Breast epithelium (tissue), 4 donors: ENCODE measurements around the gene IGF2. TPM values are rescaled to one million over a fixed set of nuclear protein-coding genes. Genes with fewer than 3 reads are reported as not detected.
A peak's percentile ranks its signal among the peaks of the same experiment; 100 is the strongest.

ENCODE experiments used
- DNase-seq, 2 donors: peaks; one replicate each; pipeline ENCODE4 v3.0.0-alpha.2; 2019; ENCODE audit warnings: low spot score in 2 of 2
- H3K27ac ChIP-seq, 2 donors: fragments of 200-600 bp; sonication (generic) in 1 of 2; one replicate each; pipeline ENCODE4 v1.5.1; 2016 to 2019; ENCODE audit warnings: mild to moderate bottlenecking in 1 of 2
- H3K27me3 ChIP-seq, 2 donors: fragments of 200-600 bp; sonication (generic) in 1 of 2; one replicate each; pipeline versions ENCODE4 v1.5.1 to v1.6.0; 2017 to 2019; ENCODE audit warnings: control low read depth in 1 of 2, mild to moderate bottlenecking in 1 of 2
- H3K36me3 ChIP-seq: fragments of 200-600 bp; one replicate; pipeline ENCODE4 v1.5.1; 2019
- H3K4me1 ChIP-seq, 2 donors: fragments of 200-600 bp; sonication (generic); one replicate each; pipeline ENCODE4 v1.5.1; 2016 to 2019; ENCODE audit warnings: control low read depth in 1 of 2
- H3K4me3 ChIP-seq, 3 donors: fragments of 200-600 bp; sonication (generic); 1 replicate in 2 of 3; 2 replicates in 1 of 3; pipeline ENCODE4 v1.5.1; 2016 to 2019; ENCODE audit warnings: mild to moderate bottlenecking in 3 of 3, moderate library complexity in 2 of 3
- H3K9me3 ChIP-seq, 2 donors: fragments of 200-600 bp; sonication (generic) in 1 of 2; one replicate each; pipeline ENCODE4 v1.5.1; 2016 to 2019; ENCODE audit warnings: control low read depth in 1 of 2
- POLR2A ChIP-seq: fragments of 450-650 bp; IDR thresholded peaks from one replicate; pipeline ENCODE4 v1.6.1; 2016; ENCODE audit warnings: antibody characterized with exemption, mild to moderate bottlenecking, moderate library complexity
- POLR2AphosphoS5 ChIP-seq, 3 donors: sonication (generic); formaldehyde crosslinking; IDR thresholded peaks; one replicate each; pipeline ENCODE4 v1.6.1; 2017; ENCODE audit warnings: antibody characterized with exemption in 3 of 3
- intact Hi-C: fragments of 100-400 bp; cut with DNase I; formaldehyde crosslinking; loops from one replicate; pipeline ENCODE4 v1.15.1; 2023; ENCODE audit warnings: low total_unique reads
- total RNA-seq, 3 donors: library from RNA; depleted of rRNA; stranded (reverse); fragments of >200 nt; gene quantifications; one replicate each; pipeline ENCODE4 v1.1.0, GENCODE V29; 2016
- TF ChIP-seq, protein P1 (sequence below), 3 donors: fragments of 450-650 bp; IDR thresholded peaks; one replicate each; pipeline ENCODE4 v1.5.1; 2016 to 2017; ENCODE audit warnings: antibody characterized with exemption in 3 of 3, mild to moderate bottlenecking in 3 of 3, moderate library complexity in 3 of 3

IGF2 gene
- total RNA-seq, 3 donors from 2014 or later = 13.6 to 65.7 (median 65.2) TPM

GRCh38 chr11:2084721-2085120 is 54.5 kb downstream of the IGF2 start:
- DNase-seq = peak; percentile 7 to 22
- intact Hi-C loops = no loop called here
- peaks cover 7 to 16% of the 10 kb centered on the region in 2 donors for H3K9me3 ChIP-seq
- peaks cover 0 to 32% of the 10 kb centered on the region in 2 donors for H3K27me3 ChIP-seq
- TF ChIP-seq, protein P1, sequence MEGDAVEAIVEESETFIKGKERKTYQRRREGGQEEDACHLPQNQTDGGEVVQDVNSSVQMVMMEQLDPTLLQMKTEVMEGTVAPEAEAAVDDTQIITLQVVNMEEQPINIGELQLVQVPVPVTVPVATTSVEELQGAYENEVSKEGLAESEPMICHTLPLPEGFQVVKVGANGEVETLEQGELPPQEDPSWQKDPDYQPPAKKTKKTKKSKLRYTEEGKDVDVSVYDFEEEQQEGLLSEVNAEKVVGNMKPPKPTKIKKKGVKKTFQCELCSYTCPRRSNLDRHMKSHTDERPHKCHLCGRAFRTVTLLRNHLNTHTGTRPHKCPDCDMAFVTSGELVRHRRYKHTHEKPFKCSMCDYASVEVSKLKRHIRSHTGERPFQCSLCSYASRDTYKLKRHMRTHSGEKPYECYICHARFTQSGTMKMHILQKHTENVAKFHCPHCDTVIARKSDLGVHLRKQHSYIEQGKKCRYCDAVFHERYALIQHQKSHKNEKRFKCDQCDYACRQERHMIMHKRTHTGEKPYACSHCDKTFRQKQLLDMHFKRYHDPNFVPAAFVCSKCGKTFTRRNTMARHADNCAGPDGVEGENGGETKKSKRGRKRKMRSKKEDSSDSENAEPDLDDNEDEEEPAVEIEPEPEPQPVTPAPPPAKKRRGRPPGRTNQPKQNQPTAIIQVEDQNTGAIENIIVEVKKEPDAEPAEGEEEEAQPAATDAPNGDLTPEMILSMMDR (IDR thresholded peaks at IDR 0.05) = no peak
- no peak for TF ChIP-seq POLR2AphosphoS5 (IDR thresholded peaks at IDR 0.05)
- no peak for TF ChIP-seq POLR2A
- H3K4me1 ChIP-seq = no peaks in the 10 kb centered on the region
- H3K27ac ChIP-seq = no peak overlapping the region
- H3K4me3 ChIP-seq = no peak overlapping the region
- H3K36me3 ChIP-seq = no peaks in the 10 kb centered on the region

Other genes starting within 250 kb of the IGF2 start
- not detected for gene PRR33, start 247.5 kb downstream of the IGF2 start, total RNA-seq
- 1 to 10 TPM; 3.5 to 8.2 (median 3.6) TPM for gene TNNT3, start 219.7 kb downstream of the IGF2 start, total RNA-seq
- gene MRPL23, start 192.1 kb downstream of the IGF2 start, total RNA-seq = 100 to 1,000 TPM; 109 to 171 (median 112) TPM
- gene H19, start 141.5 kb downstream of the IGF2 start, total RNA-seq = 100 to 1,000 TPM in 1 of 3 donors, 10 to 100 TPM in 2; 37.0 to 209 (median 39.8) TPM
- not detected for gene INS, start 21.8 kb upstream of the IGF2 start, total RNA-seq
- gene TH, start 32.4 kb upstream of the IGF2 start, total RNA-seq = not detected
- gene ASCL2, start 131.2 kb upstream of the IGF2 start, total RNA-seq = 1 to 10 TPM in 2 of 3 donors, under 1 TPM in 1; 0.96 to 4.8 (median 3.3) TPM
- gene C11orf21, start 162.5 kb upstream of the IGF2 start, total RNA-seq = 1 to 10 TPM in 1 of 3 donors, under 1 TPM in 2; 0.33 to 1.0 (median 0.96) TPM
- gene TSPAN32, start 162.6 kb upstream of the IGF2 start, total RNA-seq = 1 to 10 TPM in 2 of 3 donors, under 1 TPM in 1; 0.33 to 2.4 (median 1.0) TPM
- 100 to 1,000 TPM; 311 to 770 (median 330) TPM for gene CD81, start 237.9 kb upstream of the IGF2 start, total RNA-seq